Right renal pelvis (tissue), 4 donors: ENCODE measurements around the gene THAP6. TPM values are rescaled to one million over a fixed set of nuclear protein-coding genes. Genes with fewer than 3 reads are reported as not detected.
"Not testable (repeated sequence)": the region's sequence is repeated elsewhere in the genome, so short reads cannot be mapped to it uniquely, and the experiment has no call there.

Experiments
- DNase-seq, 4 donors: peaks; one replicate each; pipeline ENCODE4 v3.0.0-alpha.2; 2013; ENCODE audit warnings: low read depth in 4 of 4, low spot score in 3 of 4, missing footprints in 1 of 4
- polyA plus RNA-seq, 4 donors: library from polyadenylated mRNA; unstranded; fragments of 120-200 nt; gene quantifications; one replicate each; pipeline ENCODE4 v1.2.1, GENCODE V29; 2013; ENCODE audit not compliant: insufficient read length in 4 of 4

THAP6 gene, protein sequence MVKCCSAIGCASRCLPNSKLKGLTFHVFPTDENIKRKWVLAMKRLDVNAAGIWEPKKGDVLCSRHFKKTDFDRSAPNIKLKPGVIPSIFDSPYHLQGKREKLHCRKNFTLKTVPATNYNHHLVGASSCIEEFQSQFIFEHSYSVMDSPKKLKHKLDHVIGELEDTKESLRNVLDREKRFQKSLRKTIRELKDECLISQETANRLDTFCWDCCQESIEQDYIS
- 10 to 100 TPM; 18.4 to 25.9 (median 22.0) TPM for polyA plus RNA-seq

DNA sequence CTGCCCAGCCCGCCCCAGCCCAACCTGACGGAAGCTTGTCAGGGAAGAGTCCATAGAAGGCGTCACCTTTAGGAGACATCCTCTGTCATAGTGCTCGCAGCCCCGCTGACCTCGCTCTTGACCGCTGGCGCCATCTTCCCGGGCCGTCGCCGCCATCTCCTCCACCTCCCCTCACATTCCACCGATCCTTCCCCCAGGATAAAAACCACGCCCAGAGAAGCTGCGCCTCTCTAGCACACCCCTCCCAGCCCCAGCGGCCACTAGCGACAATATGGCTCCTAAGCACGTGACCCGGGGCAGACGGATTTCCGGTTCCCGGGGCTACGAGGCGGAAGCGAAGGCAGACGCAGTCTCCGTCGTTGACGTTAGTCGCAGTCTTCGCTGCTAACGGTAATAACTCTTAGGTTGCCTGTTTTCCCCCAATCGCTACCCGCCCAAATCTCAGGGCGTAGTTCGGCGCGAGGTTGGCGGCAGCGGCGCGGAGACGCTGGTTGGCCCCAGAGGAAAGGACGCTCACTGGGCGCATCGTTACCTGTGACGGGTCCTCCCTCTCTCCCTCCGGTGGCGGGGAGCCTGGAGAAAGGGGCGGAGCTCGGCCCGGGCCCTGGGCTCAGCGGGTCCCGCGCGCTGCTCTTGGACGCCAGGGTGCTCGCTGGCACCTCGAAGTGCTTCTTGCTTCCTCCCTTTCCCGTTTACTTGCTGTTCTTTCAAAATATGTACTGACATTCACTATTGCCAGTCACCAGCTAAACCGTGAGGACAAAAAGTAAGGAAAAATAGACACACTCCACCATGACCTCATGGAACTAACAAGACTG is at the start of gene THAP6, which contains the start of gene RCHY1:
Gene THAP6 (plus strand): TSS at position 343 of the 818 bp plus-strand sequence. CDS start 980 bp downstream, outside the sequence.
Gene RCHY1 (minus strand): TSS at position 273 of the 818 bp plus-strand sequence. CDS start 117 bp downstream, at position 156.
- peak; percentile 92 to 93 (median 93) for DNase-seq

- no peak for DNase-seq
Observed at GRCh38 chr4:75469896-75470295, 44.4 kb upstream of the THAP6 start.

DNA sequence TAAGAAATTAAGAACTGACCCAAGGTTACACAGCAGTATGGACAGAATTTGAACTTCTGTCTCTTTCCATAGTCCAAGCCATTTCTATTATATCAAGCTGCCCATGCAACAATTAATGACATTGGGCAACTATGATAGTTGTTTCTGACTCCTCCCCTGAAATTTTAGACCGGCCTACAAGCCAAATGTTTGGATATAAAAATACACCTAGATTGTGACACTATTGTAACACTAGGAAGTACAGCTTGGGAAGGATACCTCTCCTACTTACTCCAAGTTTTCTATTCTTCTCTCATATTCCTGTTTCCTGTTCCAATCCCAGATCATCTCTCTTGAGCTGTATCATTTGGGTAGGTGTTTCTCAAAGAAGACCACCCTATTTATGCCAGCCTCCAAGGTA is 43.5 kb upstream of the THAP6 start:
- DNase-seq = no peak

GRCh38 chr4:75477201-75477600 is 37.1 kb upstream of the THAP6 start:
- DNase-seq = no peak

DNA sequence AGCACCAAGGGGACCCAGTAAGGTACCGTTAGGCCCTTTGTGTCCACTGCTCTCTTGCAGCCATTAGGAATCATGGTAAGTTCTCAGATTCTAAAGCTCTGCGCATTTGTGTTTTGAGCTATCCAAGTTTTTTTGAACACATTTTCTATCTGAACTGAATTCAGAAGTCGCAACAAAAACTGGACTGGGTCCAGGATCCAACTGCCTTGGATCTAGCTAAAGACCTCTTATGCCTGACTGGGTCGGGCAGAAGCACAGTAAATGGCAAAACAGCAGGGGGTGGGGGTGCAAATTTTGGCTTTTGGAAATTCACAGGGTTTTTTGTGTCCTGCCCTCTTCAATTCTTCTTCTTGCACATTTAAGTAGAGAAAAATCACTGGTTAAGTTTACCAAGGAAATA is 30.1 kb upstream of the THAP6 start:
- no peak for DNase-seq

DNA sequence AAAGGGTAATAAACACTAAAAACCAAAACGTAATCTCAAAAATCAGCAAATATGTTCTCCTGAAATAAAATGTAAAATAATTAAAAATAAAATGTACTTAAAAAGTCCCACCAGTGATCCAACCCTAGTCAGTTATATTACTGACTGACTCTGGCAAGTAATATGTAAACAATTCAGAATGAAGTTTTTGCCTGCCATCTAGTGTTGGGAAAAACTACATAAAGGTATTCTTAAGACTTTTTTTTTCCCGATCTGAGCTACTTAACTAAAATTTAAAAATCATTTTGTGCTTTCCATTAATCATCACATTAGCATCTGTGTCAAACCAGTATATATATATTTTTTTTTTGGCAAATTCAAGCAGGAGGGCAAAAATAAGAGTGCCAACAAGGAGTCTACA is 24.1 kb upstream of the THAP6 start:
- DNase-seq = peak in 1 of 4 donors; percentile 28

GRCh38 chr4:75494563-75494962 is 19.7 kb upstream of the THAP6 start:
- DNase-seq = no peak

GRCh38 chr4:75495476-75495875 is 18.8 kb upstream of the THAP6 start:
- DNase-seq = no peak

GRCh38 chr4:75496406-75496805 is 17.9 kb upstream of the THAP6 start:
- no peak for DNase-seq

DNA sequence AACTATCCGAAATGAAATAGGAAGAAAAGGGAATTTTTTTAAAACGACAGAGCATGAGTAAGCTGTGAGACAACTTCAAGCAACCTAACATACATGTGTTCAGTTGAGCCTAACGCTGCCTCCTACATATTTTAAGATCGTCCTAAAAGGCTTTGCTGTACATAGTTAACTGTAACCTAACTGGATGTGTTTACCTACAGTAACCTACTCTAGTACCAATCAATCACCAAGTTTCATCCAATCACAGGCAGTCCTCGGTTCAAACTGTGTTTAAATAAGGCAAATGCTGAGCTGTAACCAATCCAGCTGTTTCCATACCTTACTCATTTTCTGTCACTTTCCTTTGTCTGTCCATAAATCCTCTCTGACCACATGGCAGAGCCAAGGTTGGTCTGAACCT is 17.1 kb upstream of the THAP6 start:
- DNase-seq = no peak

- DNase-seq = no peak
Observed at GRCh38 chr4:75498041-75498440, 16.2 kb upstream of the THAP6 start.

DNA sequence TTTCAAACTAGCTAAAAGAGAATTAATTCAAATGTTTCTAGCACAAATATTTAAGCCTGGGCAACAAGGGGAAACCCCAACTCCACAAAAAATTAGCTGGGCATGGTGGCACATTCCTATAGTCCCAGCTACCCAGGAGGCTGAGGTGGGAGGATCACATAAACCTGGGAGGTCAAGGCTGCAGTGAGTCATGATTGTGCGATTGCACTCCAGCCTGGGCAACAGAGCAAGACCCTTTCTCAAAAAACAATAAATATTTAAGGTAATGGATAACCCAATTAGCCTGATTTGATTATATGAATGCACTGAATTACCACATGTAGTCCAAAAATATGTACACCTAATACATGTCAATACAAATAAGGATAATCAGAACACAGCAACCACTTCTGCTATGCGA is 14.4 kb upstream of the THAP6 start:
- no peak for DNase-seq

- no peak for DNase-seq
Observed at GRCh38 chr4:75502671-75503070, 11.6 kb upstream of the THAP6 start.

GRCh38 chr4:75505630-75506029 is 8.6 kb upstream of the THAP6 start:
- no peak for DNase-seq

DNA sequence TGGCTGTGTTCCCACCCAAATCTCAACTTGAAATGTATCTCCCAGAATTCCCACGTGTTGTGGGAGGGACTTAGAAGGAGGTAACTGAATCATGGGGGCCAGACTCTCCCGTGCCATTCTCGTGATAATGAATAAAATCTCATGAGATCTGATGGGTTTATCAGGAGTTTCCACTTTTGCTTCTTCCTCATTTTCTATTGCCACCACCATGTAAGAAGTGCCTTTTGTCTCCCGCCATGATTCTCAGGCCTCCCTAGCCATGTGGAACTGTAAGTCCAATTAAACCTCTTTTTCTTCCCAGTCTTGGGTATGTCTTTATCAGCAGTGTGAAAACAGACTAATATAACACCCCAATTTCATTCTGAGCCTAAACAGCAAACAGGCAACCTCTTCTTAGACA is 4.7 kb upstream of the THAP6 start:
- not testable (repeated sequence) for DNase-seq

DNA sequence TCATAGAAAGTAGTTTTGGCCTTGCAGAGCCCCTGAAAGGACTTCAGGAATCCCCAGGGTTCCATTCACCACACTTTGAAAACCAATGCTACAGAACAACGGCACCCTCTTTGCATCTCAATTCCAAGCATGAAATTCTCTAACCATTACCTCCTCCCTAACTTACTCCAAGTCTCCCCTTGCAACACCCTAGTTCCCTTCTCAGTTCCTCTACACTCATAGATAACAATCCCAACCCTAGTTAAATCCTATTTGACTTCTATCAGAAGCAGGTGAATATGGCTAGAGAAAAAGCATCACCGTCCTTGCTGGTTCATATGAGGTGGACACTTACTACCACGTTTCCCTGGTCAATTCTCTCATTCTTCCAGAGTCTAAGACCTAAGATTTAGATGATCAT is 2.4 kb upstream of the THAP6 start:
- DNase-seq = no peak

GRCh38 chr4:75512386-75513211 is 1.7 kb upstream of the THAP6 start:
- DNase-seq = no peak

GRCh38 chr4:75513526-75514130 is 645 bp upstream of the THAP6 start:
- DNase-seq = peak in 1 of 4 donors; percentile 5

DNA sequence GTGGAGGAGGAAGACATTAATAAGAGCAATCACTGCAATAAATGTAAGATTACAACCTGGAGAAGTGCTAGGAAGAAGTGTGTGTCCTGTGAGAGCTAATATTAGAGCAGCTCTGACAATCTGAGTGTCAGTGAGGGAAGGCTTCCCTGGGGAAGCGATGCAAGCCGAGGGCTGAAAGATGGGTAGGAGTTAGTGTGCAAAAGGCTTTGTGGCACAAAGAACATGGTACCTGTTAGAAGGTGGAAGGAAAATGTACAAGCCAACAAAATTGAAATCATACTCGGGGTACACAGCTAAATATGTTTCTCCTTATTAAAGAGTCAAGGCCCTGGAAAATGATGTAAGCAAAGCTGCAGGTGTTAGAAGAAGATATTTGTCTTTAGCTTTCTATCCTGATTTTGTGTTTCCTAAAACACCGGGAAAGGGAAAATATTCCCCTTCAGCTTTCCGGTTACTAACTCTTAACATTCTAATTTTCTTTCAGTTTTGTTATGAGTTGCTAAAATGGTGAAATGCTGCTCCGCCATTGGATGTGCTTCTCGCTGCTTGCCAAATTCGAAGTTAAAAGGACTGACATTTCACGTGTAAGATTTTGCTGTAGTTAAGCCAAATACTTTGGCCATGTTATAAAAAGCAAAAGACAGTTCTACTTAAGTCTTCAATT is 808 bp downstream of the THAP6 start:
- DNase-seq = no peak

DNA sequence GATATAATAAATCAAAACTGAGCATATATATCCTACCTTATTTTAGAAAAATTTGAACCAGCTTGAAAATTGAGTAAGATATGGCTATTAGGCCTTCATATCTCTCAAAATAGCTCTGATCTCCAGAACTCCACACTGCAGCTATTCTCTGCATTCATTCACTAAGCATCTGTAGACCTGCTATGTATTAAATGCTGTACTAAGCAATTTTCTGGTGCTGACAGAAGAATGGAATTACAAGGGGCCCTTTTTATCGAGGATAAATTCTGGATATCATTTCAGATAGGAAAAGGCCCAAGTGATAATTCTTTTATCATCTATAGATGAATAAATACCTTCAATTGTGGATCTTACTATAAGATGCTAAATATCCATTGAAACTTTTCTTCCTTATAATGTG is 1.9 kb downstream of the THAP6 start:
- DNase-seq = no peak
